Measurements from ENCODE around the gene PEX5L.

PEX5L gene

GRCh38 chr3:179771797-179772196 is 264.9 kb downstream of the PEX5L start:
- no peak for DNase-seq (ENCODE audit: low spot score)

- no peak for DNase-seq (ENCODE audit: low spot score)
These were observed 267.1 kb downstream of the PEX5L start for GRCh38 chr3:179769411-179770247.

GRCh38 chr3:179768080-179768479 is 268.7 kb downstream of the PEX5L start:
- DNase-seq (ENCODE audit: low spot score): peak; percentile 15

- DNase-seq (ENCODE audit: low spot score): no peak
These were observed 270.2 kb downstream of the PEX5L start for GRCh38 chr3:179766416-179767133.

GRCh38 chr3:179765396-179765795 is 271.3 kb downstream of the PEX5L start:
- DNase-seq (ENCODE audit: low spot score): no peak

- no peak for DNase-seq (ENCODE audit: low spot score)
These were observed 275.8 kb downstream of the PEX5L start for GRCh38 chr3:179760944-179761343.

GRCh38 chr3:179750720-179751328 is 285.9 kb downstream of the PEX5L start:
- peak; percentile 61 for DNase-seq (ENCODE audit: low spot score)

GRCh38 chr3:179745716-179746115 is 291.0 kb downstream of the PEX5L start:
- DNase-seq (ENCODE audit: low spot score): no peak

- DNase-seq (ENCODE audit: low spot score): no peak
These were observed 291.7 kb downstream of the PEX5L start for GRCh38 chr3:179745079-179745478.
